OCI-LY7 (cell line): Measurements from ENCODE around the gene OAT. TPM values are rescaled to one million over a fixed set of nuclear protein-coding genes. Genes with fewer than 3 reads are reported as not detected.

Experiments used
- BruUV-seq: library from RNA; stranded (reverse); fragments of 400-500 nt; replicated peaks from 2 replicates; lab custom pipeline; 2021; lab: Mats Ljungman, UMichigan
- CTCF ChIA-PET: fragments of 300-600 bp; sonication (Branson Sonifier 250); formaldehyde crosslinking; loops from one replicate; lab custom pipeline; 2022; ENCODE audit warnings: antibody characterized with exemption; ENCODE audit not compliant: unreplicated experiment; lab: Charles Lee
- POLR2A ChIA-PET: fragments of 300-600 bp; sonication (Branson Sonifier 250); formaldehyde crosslinking; loops from one replicate; lab custom pipeline; 2022; ENCODE audit warnings: antibody characterized with exemption; lab: Charles Lee
- DNase-seq: peaks from one replicate; pipeline ENCODE4 v3.0.0-alpha.2; 2015; ENCODE audit warnings: low spot score
- H2AFZ ChIP-seq: fragments of 200-600 bp; sonication (generic), shearing (Covaris generic); 2 replicates; pipeline ENCODE4 v1.6.1; 2014; ENCODE audit warnings: mild to moderate bottlenecking, antibody characterized with exemption, low read length, moderate library complexity
- H3K27ac ChIP-seq: fragments of 200-600 bp; sonication (generic); 2 replicates; pipeline ENCODE4 v1.5.1; 2014; ENCODE audit warnings: mixed run types, low read depth, mild to moderate bottlenecking, moderate library complexity, low read length, inconsistent platforms; ENCODE audit not compliant: poor library complexity, severe bottlenecking
- H3K36me3 ChIP-seq: fragments of 200-600 bp; sonication (generic); 2 replicates; pipeline ENCODE4 v1.6.1; 2014; ENCODE audit warnings: mild to moderate bottlenecking, antibody characterized with exemption, low read length, moderate library complexity, mixed read lengths; ENCODE audit not compliant: insufficient read depth
- H3K4me1 ChIP-seq: fragments of 200-600 bp; sonication (generic); 2 replicates; pipeline ENCODE4 v1.5.1; 2014; ENCODE audit warnings: mild to moderate bottlenecking, low read length; ENCODE audit not compliant: insufficient read depth, poor library complexity, severe bottlenecking
- H3K4me2 ChIP-seq: fragments of 200-600 bp; sonication (generic); 2 replicates; pipeline ENCODE4 v1.6.1; 2014; ENCODE audit warnings: mild to moderate bottlenecking, low read length
- H3K4me3 ChIP-seq: fragments of 200-600 bp; sonication (generic); 2 replicates; pipeline ENCODE4 v1.5.1; 2014; ENCODE audit warnings: mild to moderate bottlenecking, low read depth, low read length; ENCODE audit not compliant: poor library complexity, severe bottlenecking
- H3K79me2 ChIP-seq: fragments of 200-600 bp; sonication (generic); 2 replicates; pipeline ENCODE4 v1.6.1; 2016; ENCODE audit warnings: low read depth, mild to moderate bottlenecking, low read length, moderate library complexity, mixed read lengths; ENCODE audit not compliant: insufficient read depth
- H3K9me2 ChIP-seq: fragments of 200-600 bp; sonication (generic); 2 replicates; pipeline ENCODE4 v1.6.1; 2016; ENCODE audit warnings: mild to moderate bottlenecking, low read length, mixed read lengths; ENCODE audit not compliant: insufficient read depth
- H3K9me3 ChIP-seq: fragments of 200-600 bp; sonication (generic); 2 replicates; pipeline ENCODE4 v1.6.1; 2014; ENCODE audit warnings: mild to moderate bottlenecking, mixed run types, low read length, mixed read lengths
- H4K20me1 ChIP-seq: fragments of 200-600 bp; sonication (generic); 2 replicates; pipeline ENCODE4 v1.6.1; 2014; ENCODE audit warnings: mild to moderate bottlenecking, antibody characterized with exemption, low read length, moderate library complexity, mixed read lengths; ENCODE audit not compliant: insufficient read depth
- EZH2phosphoT487 ChIP-seq: fragments of 200-600 bp; sonication (generic); IDR thresholded peaks from 2 replicates; pipeline ENCODE4 v1.6.1; 2018; ENCODE audit warnings: low read depth, borderline replicate concordance, mild to moderate bottlenecking, mixed run types, antibody characterized with exemption, low read length, moderate library complexity, mixed read lengths
- intact Hi-C: fragments of 100-400 bp; cut with micrococcal nuclease; formaldehyde crosslinking; loops from one replicate; pipeline ENCODE4 v1.10.0; 2022; ENCODE audit not compliant: unreplicated experiment
- total RNA-seq, 2 experiments: library from RNA; depleted of rRNA in 1 of 2; stranded (reverse); fragments of >200 nt in 1 of 2; shearing (Covaris generic) in 1 of 2; gene quantifications; 2 replicates each; pipeline ENCODE4 v1.2.3, GENCODE V29; 2014 to 2022
- TF ChIP-seq, protein P1 (sequence below): fragments of 200-600 bp; sonication (generic); conservative IDR thresholded peaks from 2 replicates; pipeline ENCODE4 v1.5.1; 2014; ENCODE audit warnings: mild to moderate bottlenecking, antibody characterized with exemption, low read length, moderate library complexity, mixed read lengths

OAT gene
- total RNA-seq, 2 experiments from 2014 or later = 13.5 to 27.1 TPM

DNA sequence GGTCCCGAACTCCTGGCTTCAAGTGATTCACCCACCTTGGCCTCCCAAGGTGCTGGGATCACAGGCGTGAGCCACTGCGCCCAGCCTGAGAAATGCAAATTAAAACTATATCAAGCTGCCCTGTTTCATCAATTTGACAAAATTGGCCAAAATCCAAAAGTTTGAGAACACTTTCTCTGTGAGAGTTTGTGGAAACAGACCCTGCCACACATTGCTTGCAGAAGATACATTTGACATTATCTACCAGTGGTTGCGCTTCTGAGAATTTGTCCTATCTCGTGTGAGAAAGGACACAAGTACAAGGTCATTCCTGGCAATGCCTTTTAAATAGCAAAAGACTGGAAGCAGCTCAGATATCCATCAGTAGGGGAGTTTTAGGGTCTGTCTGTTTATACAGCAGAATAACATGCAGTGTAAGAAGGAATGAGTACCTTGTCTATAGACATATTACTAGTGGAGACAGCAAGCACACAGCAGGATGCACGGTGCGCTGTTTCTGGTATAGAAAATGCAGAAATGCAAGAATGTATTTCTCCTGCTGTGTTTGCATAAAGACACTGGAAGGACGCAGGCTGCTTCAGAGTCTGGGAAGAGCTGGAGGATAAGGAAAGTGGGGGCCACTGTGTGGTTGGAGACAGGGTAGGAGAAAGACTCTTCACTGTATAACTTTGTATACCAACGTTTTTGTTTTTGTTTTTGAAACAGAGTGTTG lies 47.2 kb upstream of the OAT start:
- peak overlapping the region; percentile 52 for H3K27ac ChIP-seq
- no peaks in the 10 kb centered on the region for H3K9me2 ChIP-seq
- peaks cover 41% of the 10 kb centered on the region for H3K4me1 ChIP-seq
- no peaks in the 10 kb centered on the region for H3K36me3 ChIP-seq
- H2AFZ ChIP-seq = peak overlapping the region; percentile 60; the same call in 1 of the 2 replicates
- POLR2A ChIA-PET = interaction anchor here (0.5 to 1.2 kb wide), 4 partner anchors 36 to 289 kb away, joined by 3 to 5 read pairs (median 4); no protein-coding TSS in a partner anchor
- peaks cover 9% of the 10 kb centered on the region; the same call in 1 of the 2 replicates for H3K79me2 ChIP-seq
- no peak for TF ChIP-seq EZH2phosphoT487
- TF ChIP-seq, protein P1, sequence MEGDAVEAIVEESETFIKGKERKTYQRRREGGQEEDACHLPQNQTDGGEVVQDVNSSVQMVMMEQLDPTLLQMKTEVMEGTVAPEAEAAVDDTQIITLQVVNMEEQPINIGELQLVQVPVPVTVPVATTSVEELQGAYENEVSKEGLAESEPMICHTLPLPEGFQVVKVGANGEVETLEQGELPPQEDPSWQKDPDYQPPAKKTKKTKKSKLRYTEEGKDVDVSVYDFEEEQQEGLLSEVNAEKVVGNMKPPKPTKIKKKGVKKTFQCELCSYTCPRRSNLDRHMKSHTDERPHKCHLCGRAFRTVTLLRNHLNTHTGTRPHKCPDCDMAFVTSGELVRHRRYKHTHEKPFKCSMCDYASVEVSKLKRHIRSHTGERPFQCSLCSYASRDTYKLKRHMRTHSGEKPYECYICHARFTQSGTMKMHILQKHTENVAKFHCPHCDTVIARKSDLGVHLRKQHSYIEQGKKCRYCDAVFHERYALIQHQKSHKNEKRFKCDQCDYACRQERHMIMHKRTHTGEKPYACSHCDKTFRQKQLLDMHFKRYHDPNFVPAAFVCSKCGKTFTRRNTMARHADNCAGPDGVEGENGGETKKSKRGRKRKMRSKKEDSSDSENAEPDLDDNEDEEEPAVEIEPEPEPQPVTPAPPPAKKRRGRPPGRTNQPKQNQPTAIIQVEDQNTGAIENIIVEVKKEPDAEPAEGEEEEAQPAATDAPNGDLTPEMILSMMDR = no peak
- H4K20me1 ChIP-seq = no peaks in the 10 kb centered on the region
- no peaks in the 10 kb centered on the region for H3K9me3 ChIP-seq
- DNase-seq = no peak
- H3K4me2 ChIP-seq = peak overlapping the region; percentile 69
- CTCF ChIA-PET = interaction anchor here (0.6 kb wide), 1 partner anchor 38 kb away, joined by 3 read pairs; no protein-coding TSS in a partner anchor
- no TSS peak for BruUV-seq
- intact Hi-C loops = no loop called here
- H3K4me3 ChIP-seq = peak overlapping the region; percentile 43

DNA sequence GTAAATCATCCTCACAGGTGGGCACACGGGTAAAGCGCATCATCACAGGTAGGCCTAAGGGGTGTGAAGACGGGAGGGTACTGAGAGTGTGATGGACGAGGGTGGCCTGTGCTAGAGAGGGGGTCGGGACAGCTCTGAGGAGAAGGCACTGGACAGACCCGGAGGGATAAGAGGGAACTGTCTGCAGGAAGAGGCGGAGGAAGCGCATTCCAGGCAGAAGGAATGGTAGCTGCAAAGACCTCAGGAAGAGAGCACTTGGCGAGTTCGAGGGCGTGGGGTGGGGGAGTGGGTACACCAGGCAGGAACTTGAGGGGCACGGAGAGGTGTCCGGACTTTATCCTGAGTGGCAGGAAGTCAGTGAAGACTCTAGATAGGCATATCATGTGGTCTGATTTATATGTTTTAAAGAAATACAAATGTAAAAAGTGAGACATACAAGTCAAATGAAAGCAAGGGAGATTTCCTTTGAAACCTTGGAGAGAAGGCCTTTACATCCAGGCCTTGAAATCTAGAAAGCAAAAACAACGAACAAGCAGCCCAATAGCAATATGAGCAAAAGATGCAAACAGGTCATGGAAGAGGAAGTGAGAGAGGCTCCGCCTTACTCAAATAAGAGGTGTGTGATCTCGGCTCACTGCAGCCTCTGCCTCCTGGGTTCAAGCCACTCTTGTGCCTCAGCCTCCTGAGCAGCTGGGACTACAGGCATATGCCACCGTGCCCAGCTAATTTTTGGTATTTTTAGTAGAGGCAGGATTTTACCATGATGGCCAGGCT lies 46.5 kb upstream of the OAT start:
- Histone ChIP-seq H3K79me2 (peaks cover 9% of the 10 kb centered on the region; the same call in 1 of the 2 replicates), H3K4me3 (peak overlapping the region; percentile 43), H3K36me3 (no peaks in the 10 kb centered on the region), H3K4me2 (peak overlapping the region; percentile 69), H3K9me3 (no peaks in the 10 kb centered on the region), H2AFZ (peak overlapping the region; percentile 60; the same call in 1 of the 2 replicates), H3K4me1 (peaks cover 41% of the 10 kb centered on the region), H3K27ac (peak overlapping the region; percentile 52), H4K20me1 (no peaks in the 10 kb centered on the region), H3K9me2 (no peaks in the 10 kb centered on the region)
- TF ChIP-seq EZH2phosphoT487 = no peak
- TF ChIP-seq, protein P1 = no peak
- BruUV-seq = no TSS peak
- intact Hi-C loops = no loop called here
- DNase-seq = peak; percentile 74
- ChIA-PET POLR2A (interaction anchor here (0.6 to 1.2 kb wide), 3 partner anchors 35 to 254 kb away, joined by 3 to 5 read pairs (median 4); no protein-coding TSS in a partner anchor), CTCF (interaction anchor here (0.6 kb wide), 1 partner anchor 37 kb away, joined by 3 read pairs; no protein-coding TSS in a partner anchor)
